ENCODE data around the gene IGSF5. TPM values are rescaled to one million over a fixed set of nuclear protein-coding genes. Genes with fewer than 3 reads are reported as not detected.

Gene IGSF5
- total RNA-seq, 1 donor from 2014 or later: not detected

DNA sequence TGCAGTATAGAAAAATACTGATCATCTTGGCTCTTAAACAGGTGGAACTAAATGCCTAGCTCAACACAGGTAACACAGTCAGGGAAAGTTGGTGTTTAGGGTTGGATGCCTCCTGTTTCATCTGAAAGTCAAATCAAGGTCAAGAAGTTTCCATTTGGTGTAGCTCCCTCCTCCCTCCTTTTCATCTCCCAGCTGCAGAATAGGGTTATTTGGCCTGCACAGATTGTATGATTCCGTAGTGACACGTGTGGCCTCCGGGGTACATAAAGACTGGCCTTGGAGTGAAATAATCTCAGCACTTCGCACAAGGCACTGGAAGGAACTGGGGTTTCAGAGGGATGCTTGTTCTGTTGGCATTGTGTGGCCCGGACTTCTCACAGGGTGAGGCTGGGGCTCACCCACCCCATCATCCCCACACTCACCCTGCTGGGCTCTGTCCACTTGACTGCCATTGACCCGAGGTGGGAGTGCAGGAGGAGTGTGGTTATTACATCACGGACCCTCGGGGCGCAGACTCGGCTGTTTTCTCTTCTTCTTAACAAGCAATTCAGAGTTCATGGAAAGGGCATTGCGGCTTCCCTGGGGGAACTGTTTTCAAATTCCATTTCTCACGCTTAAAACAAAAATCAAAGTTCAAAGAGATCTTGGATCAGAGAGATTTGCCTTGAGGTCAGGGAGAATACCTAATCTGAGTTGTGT lies 18.4 kb downstream of the IGSF5 start:
- Histone ChIP-seq H3K4me3 (ENCODE audit: low read depth, low read length) (no peak overlapping the region), H3K36me3 (ENCODE audit: control insufficient read depth, insufficient read depth, low read length) (no peaks in the 10 kb centered on the region), H3K27me3 (ENCODE audit: control insufficient read depth, insufficient read depth, low read length) (no peaks in the 10 kb centered on the region)
- DNase-seq (ENCODE audit: low read depth): no peak
- TF ChIP-seq, protein P1, sequence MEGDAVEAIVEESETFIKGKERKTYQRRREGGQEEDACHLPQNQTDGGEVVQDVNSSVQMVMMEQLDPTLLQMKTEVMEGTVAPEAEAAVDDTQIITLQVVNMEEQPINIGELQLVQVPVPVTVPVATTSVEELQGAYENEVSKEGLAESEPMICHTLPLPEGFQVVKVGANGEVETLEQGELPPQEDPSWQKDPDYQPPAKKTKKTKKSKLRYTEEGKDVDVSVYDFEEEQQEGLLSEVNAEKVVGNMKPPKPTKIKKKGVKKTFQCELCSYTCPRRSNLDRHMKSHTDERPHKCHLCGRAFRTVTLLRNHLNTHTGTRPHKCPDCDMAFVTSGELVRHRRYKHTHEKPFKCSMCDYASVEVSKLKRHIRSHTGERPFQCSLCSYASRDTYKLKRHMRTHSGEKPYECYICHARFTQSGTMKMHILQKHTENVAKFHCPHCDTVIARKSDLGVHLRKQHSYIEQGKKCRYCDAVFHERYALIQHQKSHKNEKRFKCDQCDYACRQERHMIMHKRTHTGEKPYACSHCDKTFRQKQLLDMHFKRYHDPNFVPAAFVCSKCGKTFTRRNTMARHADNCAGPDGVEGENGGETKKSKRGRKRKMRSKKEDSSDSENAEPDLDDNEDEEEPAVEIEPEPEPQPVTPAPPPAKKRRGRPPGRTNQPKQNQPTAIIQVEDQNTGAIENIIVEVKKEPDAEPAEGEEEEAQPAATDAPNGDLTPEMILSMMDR (IDR thresholded peaks at IDR 0.05; ENCODE audit: insufficient read depth, low read length, severe bottlenecking): no peak
- FAIRE-seq: no peak

DNA sequence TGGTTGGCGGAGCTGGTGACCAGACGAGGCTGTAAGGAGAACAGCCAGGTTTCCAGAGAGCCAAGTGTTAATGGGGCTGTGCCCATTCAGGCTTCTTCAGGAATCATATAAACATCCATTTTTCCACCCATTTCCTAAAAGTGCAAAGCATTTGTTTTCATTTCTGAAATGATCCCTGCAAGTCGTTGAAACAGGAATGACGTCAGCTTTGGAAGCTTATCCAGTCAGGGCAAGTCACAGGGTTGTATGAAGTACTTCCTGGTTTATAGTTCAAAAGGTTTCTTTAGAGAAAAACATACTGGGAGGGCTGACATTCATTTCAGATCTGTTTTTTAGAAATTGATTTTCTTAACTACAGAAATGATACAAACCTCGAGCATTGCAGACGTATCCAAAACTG lies 29.2 kb downstream of the IGSF5 start:
- H3K36me3 ChIP-seq (ENCODE audit: control insufficient read depth, insufficient read depth, low read length): no peaks in the 10 kb centered on the region
- no peak for DNase-seq (ENCODE audit: low read depth)
- no peak overlapping the region for H3K4me3 ChIP-seq (ENCODE audit: low read depth, low read length)
- H3K27me3 ChIP-seq (ENCODE audit: control insufficient read depth, insufficient read depth, low read length): no peaks in the 10 kb centered on the region
- FAIRE-seq: no peak
- TF ChIP-seq, protein P1 (IDR thresholded peaks at IDR 0.05; ENCODE audit: insufficient read depth, low read length, severe bottlenecking): no peak

DNA sequence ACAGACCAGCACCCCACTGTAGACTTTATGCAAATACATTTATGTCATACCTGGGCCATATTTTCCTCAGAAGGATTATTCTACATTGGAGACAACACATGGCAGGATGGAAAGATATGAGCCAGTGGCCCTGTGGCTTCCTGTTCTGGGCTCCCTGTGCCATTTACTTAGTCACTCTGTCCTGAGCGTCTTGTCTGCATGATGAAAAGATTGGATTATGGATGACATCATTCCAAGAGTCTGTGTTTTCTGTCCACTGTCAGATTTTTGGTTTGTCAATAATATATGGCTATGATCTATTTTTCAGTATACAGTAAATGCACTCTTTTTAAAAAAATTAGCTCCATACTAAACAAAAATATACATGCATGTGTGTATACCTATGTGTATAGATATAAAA lies 30.8 kb downstream of the IGSF5 start:
- DNase-seq (ENCODE audit: low read depth) (no peak), FAIRE-seq (no peak)
- no peaks in the 10 kb centered on the region for H3K27me3 ChIP-seq (ENCODE audit: control insufficient read depth, insufficient read depth, low read length)
- TF ChIP-seq, protein P1 (IDR thresholded peaks at IDR 0.05; ENCODE audit: insufficient read depth, low read length, severe bottlenecking): no peak
- no peak overlapping the region for H3K4me3 ChIP-seq (ENCODE audit: low read depth, low read length)
- no peaks in the 10 kb centered on the region for H3K36me3 ChIP-seq (ENCODE audit: control insufficient read depth, insufficient read depth, low read length)

DNA sequence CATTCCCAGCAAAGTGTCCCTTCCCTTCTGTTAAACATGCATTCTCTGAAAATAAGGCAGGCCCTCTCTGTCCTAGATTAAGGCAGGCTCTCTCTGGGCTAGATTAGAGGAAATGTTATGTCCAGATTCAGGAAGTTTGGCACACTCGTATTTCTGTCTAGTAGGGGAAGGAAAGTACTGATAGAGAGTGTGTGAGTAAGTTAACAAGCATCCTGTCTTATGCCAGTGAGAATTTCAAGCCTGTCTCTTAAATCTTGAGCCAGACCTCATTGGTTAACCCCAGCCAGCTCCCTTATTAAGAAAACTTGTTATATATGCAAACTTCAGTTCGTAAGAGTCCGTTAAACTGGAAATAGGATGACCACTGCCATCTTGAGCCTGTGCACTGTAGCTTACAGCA lies 31.6 kb downstream of the IGSF5 start:
- DNase-seq (ENCODE audit: low read depth) (no peak), FAIRE-seq (no peak)
- TF ChIP-seq, protein P1 (IDR thresholded peaks at IDR 0.05; ENCODE audit: insufficient read depth, low read length, severe bottlenecking): no peak
- Histone ChIP-seq H3K4me3 (ENCODE audit: low read depth, low read length) (no peak overlapping the region), H3K36me3 (ENCODE audit: control insufficient read depth, insufficient read depth, low read length) (no peaks in the 10 kb centered on the region), H3K27me3 (ENCODE audit: control insufficient read depth, insufficient read depth, low read length) (no peaks in the 10 kb centered on the region)

DNA sequence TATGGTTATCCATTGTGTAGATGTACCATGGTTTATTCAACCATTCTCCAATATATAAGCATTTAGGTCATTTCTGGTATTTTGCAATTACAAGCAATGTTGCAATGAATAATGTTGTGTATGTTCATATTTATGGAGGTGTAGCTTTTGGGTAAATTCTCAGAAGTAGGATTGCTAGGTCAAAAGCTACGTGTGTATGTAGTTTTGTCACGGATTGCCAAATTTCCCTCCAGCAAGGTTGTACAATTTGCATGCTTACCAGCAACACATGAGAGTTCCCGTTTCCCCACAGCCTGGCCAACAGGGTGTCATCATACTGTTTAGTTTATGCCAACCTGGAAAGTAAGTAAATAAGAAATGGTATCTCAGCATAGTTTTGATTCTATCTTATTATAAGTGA lies 36.3 kb downstream of the IGSF5 start:
- no peaks in the 10 kb centered on the region for H3K27me3 ChIP-seq (ENCODE audit: control insufficient read depth, insufficient read depth, low read length)
- TF ChIP-seq, protein P1 (IDR thresholded peaks at IDR 0.05; ENCODE audit: insufficient read depth, low read length, severe bottlenecking): no peak
- H3K36me3 ChIP-seq (ENCODE audit: control insufficient read depth, insufficient read depth, low read length): no peaks in the 10 kb centered on the region
- FAIRE-seq (no peak), DNase-seq (ENCODE audit: low read depth) (no peak)
- no peak overlapping the region for H3K4me3 ChIP-seq (ENCODE audit: low read depth, low read length)

DNA sequence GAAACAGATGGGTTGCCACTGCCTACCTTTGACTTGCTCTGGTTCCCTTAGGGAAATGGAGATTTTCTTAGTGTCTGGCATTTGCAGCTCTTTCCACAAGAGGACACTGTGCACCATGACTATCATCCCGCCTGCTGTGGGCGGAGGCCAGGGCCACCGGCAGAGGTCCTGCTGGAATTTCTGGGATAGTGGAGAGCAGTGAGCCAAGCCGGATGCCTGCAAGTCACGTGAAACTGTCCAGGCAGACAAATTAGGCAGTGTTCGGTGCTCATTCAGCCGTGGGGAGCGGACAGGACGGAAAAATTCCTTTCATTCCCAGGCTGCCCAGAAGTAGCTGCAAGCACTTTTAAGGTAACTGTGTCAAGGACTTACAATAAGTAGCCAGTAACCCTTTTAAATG lies 43.4 kb downstream of the IGSF5 start:
- Histone ChIP-seq H3K36me3 (ENCODE audit: control insufficient read depth, insufficient read depth, low read length) (no peaks in the 10 kb centered on the region), H3K27me3 (ENCODE audit: control insufficient read depth, insufficient read depth, low read length) (no peaks in the 10 kb centered on the region), H3K4me3 (ENCODE audit: low read depth, low read length) (no peak overlapping the region)
- TF ChIP-seq, protein P1 (IDR thresholded peaks at IDR 0.05; ENCODE audit: insufficient read depth, low read length, severe bottlenecking): peak; percentile 73
- DNase-seq (ENCODE audit: low read depth) (peak; percentile 54), FAIRE-seq (no peak)

All from bronchial epithelial cell (primary cell).